SK-N-SH (cell line): ENCODE data around the gene EGF. TPM values are rescaled to one million over a fixed set of nuclear protein-coding genes. Genes with fewer than 3 reads are reported as not detected.

Experiments
- CTCF ChIA-PET: fragments of 300-600, 350-600 bp; formaldehyde crosslinking; extraction: SDS; loops from one replicate; lab custom pipeline; 2021; lab: Yijun Ruan, JAX
- POLR2A ChIA-PET: fragments of 350-600 bp; sonication (Branson Sonifier 250); formaldehyde crosslinking; extraction: SDS; loops from one replicate; lab custom pipeline; 2020; ENCODE audit warnings: antibody characterized with exemption, inconsistent platforms; lab: Yijun Ruan, JAX
- DNase-seq: peaks from one replicate; pipeline ENCODE4 v3.0.0; 2012
- H2AFZ ChIP-seq: fragments of 200-600 bp; sonication (generic); 2 replicates; pipeline ENCODE4 v1.8.1; 2016; ENCODE audit warnings: antibody characterized with exemption, mild to moderate bottlenecking, low read depth
- H3F3A ChIP-seq: fragments of 200-600 bp; sonication (generic); replicated peaks from 2 replicates; pipeline ENCODE3; 2016; ENCODE audit warnings: antibody characterized with exemption, mild to moderate bottlenecking; ENCODE audit not compliant: insufficient read depth
- H3K27ac ChIP-seq, 2 experiments: fragments of 200-500 bp in 1 of 2; fragments of 200-600 bp in 1 of 2; sonication (Bioruptor generic) in 1 of 2; sonication (generic), shearing (Covaris generic) in 1 of 2; 2 replicates each; pipeline versions ENCODE4 v1.5.1 to v1.6.1; 2014 to 2016; ENCODE audit warnings: low read depth in 2 of 2, inconsistent platforms in 1 of 2, low read length in 1 of 2, mild to moderate bottlenecking in 1 of 2, mixed read lengths in 1 of 2
- H3K27me3 ChIP-seq: fragments of 200-600 bp; sonication (generic), shearing (Covaris generic); 2 replicates; pipeline ENCODE4 v1.6.1; 2016; ENCODE audit warnings: mixed run types; ENCODE audit not compliant: insufficient read depth
- H3K36me3 ChIP-seq, 2 experiments: fragments of 200-500 bp in 1 of 2; fragments of 200-600 bp in 1 of 2; sonication (Bioruptor generic) in 1 of 2; sonication (generic) in 1 of 2; replicated peaks in 1 of 2; 2 replicates each; pipeline versions ENCODE3 to v1.5.1; 2014 to 2016; ENCODE audit warnings: low read length in 1 of 2, mild to moderate bottlenecking in 1 of 2; ENCODE audit not compliant: insufficient read depth in 2 of 2, control insufficient read depth in 1 of 2
- H3K4me1 ChIP-seq, 2 experiments: fragments of 200-500 bp in 1 of 2; fragments of 200-600 bp in 1 of 2; sonication (Bioruptor generic) in 1 of 2; sonication (generic), shearing (Covaris generic) in 1 of 2; 2 replicates each; pipeline versions ENCODE4 v1.5.1 to v1.6.1; 2014 to 2016; ENCODE audit warnings: low read depth in 1 of 2, low read length in 1 of 2, mixed run types in 1 of 2; ENCODE audit not compliant: insufficient read depth in 2 of 2, control insufficient read depth in 1 of 2
- H3K4me2 ChIP-seq: fragments of 200-600 bp; sonication (generic), shearing (Covaris generic); 2 replicates; pipeline ENCODE4 v1.6.1; 2017; ENCODE audit warnings: mixed run types
- H3K4me3 ChIP-seq, 2 experiments: fragments of 200-500 bp in 1 of 2; fragments of 200-600 bp in 1 of 2; sonication (Bioruptor generic) in 1 of 2; sonication (generic), shearing (Covaris generic) in 1 of 2; 2 replicates each; pipeline versions ENCODE4 v1.5.1 to v1.8.1; 2014 to 2016; ENCODE audit warnings: low read depth in 2 of 2, inconsistent platforms in 1 of 2, low read length in 1 of 2, mild to moderate bottlenecking in 1 of 2, mixed read lengths in 1 of 2, moderate library complexity in 1 of 2
- H3K79me2 ChIP-seq: fragments of 200-600 bp; sonication (generic); 2 replicates; pipeline ENCODE4 v1.8.1; 2017; ENCODE audit warnings: mild to moderate bottlenecking; ENCODE audit not compliant: insufficient read depth
- H3K9ac ChIP-seq: fragments of 200-600 bp; sonication (generic); 2 replicates; pipeline ENCODE4 v1.6.1; 2017; ENCODE audit warnings: mixed run types
- H3K9me2 ChIP-seq: fragments of 200-600 bp; sonication (generic); 2 replicates; pipeline ENCODE4 v1.6.1; 2017; ENCODE audit warnings: mixed run types
- H3K9me3 ChIP-seq: fragments of 200-600 bp; sonication (generic); 2 replicates; pipeline ENCODE4 v1.6.1; 2017; ENCODE audit warnings: mixed run types, mild to moderate bottlenecking, moderate library complexity
- H4K20me1 ChIP-seq: fragments of 200-600 bp; sonication (generic); 2 replicates; pipeline ENCODE4 v1.6.1; 2017; ENCODE audit warnings: mild to moderate bottlenecking, mixed run types; ENCODE audit not compliant: insufficient read depth
- FOXM1 ChIP-seq: IDR thresholded peaks from 2 replicates; pipeline ENCODE4 v1.4.0; 2012; ENCODE audit warnings: low read depth, mild to moderate bottlenecking
- GATA2 ChIP-seq: sonication (generic); formaldehyde crosslinking; IDR thresholded peaks from 2 replicates; pipeline ENCODE4 v1.5.0; 2020; ENCODE audit warnings: mild to moderate bottlenecking, missing genetic modification reagents
- IRF3 ChIP-seq: fragments of 150-350 bp; IDR thresholded peaks from 2 replicates; pipeline ENCODE4 v1.6.1; 2016; ENCODE audit warnings: mild to moderate bottlenecking, low read depth, low read length
- JUND ChIP-seq: IDR thresholded peaks from 2 replicates; pipeline ENCODE4 v1.4.0; 2012
- MAX ChIP-seq: IDR thresholded peaks from 2 replicates; pipeline ENCODE4 v1.4.0; 2012; ENCODE audit warnings: low read depth
- RAD21 ChIP-seq: IDR thresholded peaks from 2 replicates; pipeline ENCODE4 v1.6.1; 2012; ENCODE audit warnings: mild to moderate bottlenecking, low read length
- RCOR1 ChIP-seq: fragments of 150-350 bp; IDR thresholded peaks from 2 replicates; pipeline ENCODE4 v1.6.1; 2017; ENCODE audit warnings: antibody characterized with exemption, low read length
- SIN3A ChIP-seq: IDR thresholded peaks from 2 replicates; pipeline ENCODE4 v1.6.1; 2012; ENCODE audit warnings: low read depth, mild to moderate bottlenecking, low read length, moderate library complexity, borderline replicate concordance
- SMC3 ChIP-seq: IDR thresholded peaks from 2 replicates; pipeline ENCODE4 v1.6.1; 2012; ENCODE audit warnings: low read depth, low read length, improper control_type of control experiment
- TEAD4 ChIP-seq: IDR thresholded peaks from 2 replicates; pipeline ENCODE4 v1.4.0; 2012; ENCODE audit warnings: mild to moderate bottlenecking, borderline replicate concordance; ENCODE audit not compliant: insufficient read depth
- WGBS: methylation state at CpG from one replicate; pipeline ENCODE4 v1.1.6; 2017; ENCODE audit warnings: low lambda C conversion rate; 5-methylcytosine and 5-hydroxymethylcytosine counted together
- polyA plus RNA-seq, 3 experiments: library from polyadenylated mRNA; depleted of rRNA; stranded (reverse); fragments of >200 nt; gene quantifications; 2 replicates each; pipeline ENCODE4 v1.2.3, GENCODE V29; 2012
- TF ChIP-seq, protein P1 (sequence below): IDR thresholded peaks from 2 replicates; pipeline ENCODE4 v1.4.0; 2012; ENCODE audit warnings: low read depth, borderline replicate concordance
- TF ChIP-seq, protein P2 (sequence below): IDR thresholded peaks from 2 replicates; pipeline ENCODE4; 2012

The EGF gene
- polyA plus RNA-seq, 1 of the 3 experiments (the other 2 are of a cell fraction), result 0.89 TPM

DNA sequence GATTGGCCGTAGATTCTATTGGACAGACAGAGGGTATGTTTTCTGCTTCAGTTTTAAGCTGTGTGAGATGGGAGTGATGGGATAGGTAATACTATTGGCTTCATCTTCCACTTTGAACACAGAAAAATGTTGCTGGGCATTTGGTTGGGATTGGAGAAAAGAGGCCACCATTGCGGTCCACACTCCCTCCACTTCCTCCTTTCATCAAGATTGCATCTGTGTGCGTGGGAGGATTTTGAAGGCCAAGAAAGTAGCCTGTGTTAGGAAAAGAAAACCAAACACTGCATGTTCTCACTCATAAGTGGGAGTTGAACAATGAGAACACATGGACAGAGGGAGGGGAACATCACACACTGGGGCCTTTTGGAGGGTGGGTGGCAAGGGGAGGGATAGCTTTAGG, 56.4 kb downstream of the EGF start (continued):
- no peak for TF ChIP-seq MAX
- no peak for TF ChIP-seq FOXM1
- TF ChIP-seq JUND, result no peak

DNA sequence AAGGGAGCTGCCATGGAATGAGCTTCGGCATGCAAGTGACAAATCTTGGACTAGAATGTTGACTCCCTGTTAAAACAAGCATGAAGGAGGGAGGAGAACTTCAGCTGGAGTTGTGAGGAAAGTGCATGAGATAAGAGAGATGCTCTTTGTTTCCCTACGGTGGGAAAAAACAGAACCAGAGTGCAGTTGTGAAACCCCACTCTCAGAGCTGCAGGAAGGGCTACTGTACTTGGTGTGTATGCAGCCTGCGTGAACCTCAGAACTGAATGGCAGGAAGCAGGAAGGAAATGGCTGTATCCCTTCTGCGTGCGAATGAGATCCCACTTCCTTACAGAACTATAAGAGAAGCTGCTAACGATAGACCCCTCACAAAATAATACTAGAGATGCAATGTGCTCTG, 57.2 kb downstream of the EGF start:
- Histone ChIP-seq H3K79me2 (no peaks in the 10 kb centered on the region), H3K27ac (no peak overlapping the region), H3K9me2 (no peaks in the 10 kb centered on the region), H3F3A (peaks cover 5% of the 10 kb centered on the region), H3K4me1 (peaks cover 0 to 3% of the 10 kb centered on the region in 2 experiments; a peak in 1 of 4 replicates), H3K9ac (no peak overlapping the region), H3K27me3 (no peaks in the 10 kb centered on the region; the same call in 1 of the 2 replicates), H3K36me3 (no peaks in the 10 kb centered on the region), H3K9me3 (no peaks in the 10 kb centered on the region), H4K20me1 (no peaks in the 10 kb centered on the region), H3K4me2 (no peak overlapping the region), H2AFZ (no peak overlapping the region), H3K4me3 (no peak overlapping the region)
- DNase-seq, result no peak
- CTCF ChIA-PET, result interaction anchor here (0.6 kb wide), 1 partner anchor 536 kb away, joined by 3 read pairs; the partner anchor contains the start of gene SEC24B
- no peak for TF ChIP-seq RCOR1
- TF ChIP-seq GATA2 (CRISPR knock-in tag), result no peak
- no peak for TF ChIP-seq TEAD4
- TF ChIP-seq, protein P1, sequence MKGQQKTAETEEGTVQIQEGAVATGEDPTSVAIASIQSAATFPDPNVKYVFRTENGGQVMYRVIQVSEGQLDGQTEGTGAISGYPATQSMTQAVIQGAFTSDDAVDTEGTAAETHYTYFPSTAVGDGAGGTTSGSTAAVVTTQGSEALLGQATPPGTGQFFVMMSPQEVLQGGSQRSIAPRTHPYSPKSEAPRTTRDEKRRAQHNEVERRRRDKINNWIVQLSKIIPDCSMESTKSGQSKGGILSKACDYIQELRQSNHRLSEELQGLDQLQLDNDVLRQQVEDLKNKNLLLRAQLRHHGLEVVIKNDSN, result no peak
- no peak for TF ChIP-seq IRF3
- TF ChIP-seq RAD21, result no peak
- no peak for TF ChIP-seq SMC3
- TF ChIP-seq SIN3A, result no peak
- TF ChIP-seq, protein P2, sequence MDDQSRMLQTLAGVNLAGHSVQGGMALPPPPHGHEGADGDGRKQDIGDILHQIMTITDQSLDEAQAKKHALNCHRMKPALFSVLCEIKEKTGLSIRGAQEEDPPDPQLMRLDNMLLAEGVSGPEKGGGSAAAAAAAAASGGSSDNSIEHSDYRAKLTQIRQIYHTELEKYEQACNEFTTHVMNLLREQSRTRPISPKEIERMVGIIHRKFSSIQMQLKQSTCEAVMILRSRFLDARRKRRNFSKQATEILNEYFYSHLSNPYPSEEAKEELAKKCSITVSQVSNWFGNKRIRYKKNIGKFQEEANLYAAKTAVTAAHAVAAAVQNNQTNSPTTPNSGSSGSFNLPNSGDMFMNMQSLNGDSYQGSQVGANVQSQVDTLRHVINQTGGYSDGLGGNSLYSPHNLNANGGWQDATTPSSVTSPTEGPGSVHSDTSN, result no peak
- POLR2A ChIA-PET, result no interaction called here
- 45% methylated on average over 6 of the region's 6 CpGs for WGBS
